Panc1 (cell line): Measurements from ENCODE around the gene KCNK15.

Experiments used
- POLR2AphosphoS5 ChIP-seq: IDR thresholded peaks from 2 replicates; pipeline ENCODE4 v1.6.1; 2012; ENCODE audit warnings: mild to moderate bottlenecking, low read depth, low read length, moderate library complexity
- REST ChIP-seq, 2 experiments: IDR thresholded peaks; 2 replicates each; pipeline ENCODE4 v1.6.1; 2011 to 2012; ENCODE audit warnings: low read depth in 2 of 2, control low read depth in 1 of 2, low read length in 1 of 2, mild to moderate bottlenecking in 1 of 2, moderate library complexity in 1 of 2; ENCODE audit not compliant: insufficient read depth in 1 of 2

- no peak for TF ChIP-seq REST (IDR thresholded peaks at IDR 0.05; ENCODE audit: insufficient read depth in 1 of 2, low read depth in 2 of 2, low read length in 1 of 2)
- TF ChIP-seq POLR2AphosphoS5 = no peak
Measured at GRCh38 chr20:44714102-44714700, 31.5 kb upstream of the KCNK15 start.
